NCI-H1436 (cell line): ENCODE results near the gene RSPH6A.
"Not testable (repeated sequence)": the region's sequence is repeated elsewhere in the genome, so short reads cannot be mapped to it uniquely, and the experiment has no call there.

Experiments
- DNase-seq: peaks from one replicate; lab custom pipeline; 2025; lab: John Stamatoyannopoulos, UW

Gene RSPH6A

DNA sequence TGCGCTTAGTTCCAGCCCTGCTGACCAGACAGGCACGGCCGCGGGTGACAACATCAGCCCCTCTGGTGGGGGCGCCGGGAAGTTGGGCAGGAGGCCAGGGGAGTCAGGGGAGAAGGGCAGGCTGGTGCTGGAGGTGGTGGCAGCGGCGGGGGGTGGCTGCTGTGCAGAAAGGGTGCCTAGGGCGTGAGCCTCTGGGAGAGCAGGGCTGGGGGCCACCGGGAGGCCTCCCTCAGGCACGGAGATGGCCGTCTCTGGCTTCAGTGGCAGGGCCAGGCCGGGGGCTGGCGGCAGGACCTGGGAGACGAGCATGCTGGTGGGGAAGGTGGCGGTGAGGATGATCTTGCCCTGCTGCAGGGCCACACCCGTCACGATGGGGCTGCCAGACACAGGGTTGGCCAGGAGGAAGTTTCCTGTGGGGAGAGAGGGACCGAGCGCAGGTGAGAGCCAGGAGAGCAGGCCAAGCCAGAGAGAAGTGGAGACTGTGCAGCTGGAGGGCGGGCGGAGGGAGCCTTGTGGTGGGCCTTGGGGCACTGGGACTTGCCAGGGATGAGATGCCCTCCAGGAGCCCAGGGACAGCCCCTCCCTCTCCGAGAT is 49.3 kb downstream of the RSPH6A start:
- no peak for DNase-seq

DNA sequence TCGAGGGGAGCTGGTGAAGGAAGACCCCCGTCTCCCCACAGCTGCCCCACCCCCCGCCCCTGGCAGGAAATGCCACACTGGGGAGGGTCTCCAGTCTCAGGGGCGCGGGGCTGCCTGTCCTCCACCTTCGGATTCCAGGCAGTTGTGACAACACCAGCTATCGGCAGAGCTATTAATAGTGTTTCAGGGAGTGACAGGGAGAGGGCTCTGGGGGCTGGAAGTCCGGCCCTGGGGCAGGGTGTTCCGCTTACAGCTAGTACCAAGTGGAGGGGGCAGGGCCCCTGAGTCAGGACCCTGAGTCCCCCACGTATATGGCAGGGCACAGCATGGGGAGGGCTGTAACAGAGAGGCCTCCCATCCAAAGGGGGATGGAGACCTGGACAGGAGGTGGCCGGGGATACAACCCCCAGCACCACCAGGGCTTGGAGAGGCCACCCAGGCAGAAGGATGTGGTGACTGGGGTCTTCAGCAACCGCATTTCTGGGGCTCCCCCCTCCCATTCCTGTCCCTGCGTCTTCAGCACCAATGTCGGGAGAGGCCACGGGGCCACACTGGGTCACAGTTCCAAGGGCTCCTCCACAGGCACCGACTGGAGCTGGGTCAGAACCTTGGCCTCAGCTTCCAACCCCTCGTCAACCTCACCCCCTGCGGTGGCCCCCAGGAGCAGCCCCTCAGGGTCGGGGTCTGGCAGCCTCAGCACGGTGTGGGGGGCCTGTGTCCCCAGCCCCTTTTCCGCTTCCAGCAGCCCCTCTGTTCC is 50.0 kb downstream of the RSPH6A start:
- DNase-seq = no peak

DNA sequence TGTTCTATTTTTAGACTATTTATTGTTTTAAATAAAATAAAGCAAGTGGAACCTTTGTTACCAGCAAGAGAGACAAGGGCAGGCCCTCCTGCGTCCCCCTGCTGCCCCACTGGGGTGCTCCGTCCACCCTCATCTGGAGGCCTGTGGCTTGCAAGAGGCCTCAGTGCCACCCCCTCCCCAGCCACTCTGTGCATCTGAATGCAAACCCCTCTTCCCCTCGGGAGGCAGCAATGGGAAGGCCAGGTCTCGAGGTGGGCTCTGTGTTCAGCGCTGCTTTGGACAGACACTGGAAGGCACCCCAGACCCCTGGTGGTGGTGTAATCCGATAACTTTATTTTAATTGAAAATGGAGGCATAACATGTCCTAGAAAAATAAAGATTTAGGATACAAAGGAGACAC is 50.6 kb downstream of the RSPH6A start:
- DNase-seq = no peak

DNA sequence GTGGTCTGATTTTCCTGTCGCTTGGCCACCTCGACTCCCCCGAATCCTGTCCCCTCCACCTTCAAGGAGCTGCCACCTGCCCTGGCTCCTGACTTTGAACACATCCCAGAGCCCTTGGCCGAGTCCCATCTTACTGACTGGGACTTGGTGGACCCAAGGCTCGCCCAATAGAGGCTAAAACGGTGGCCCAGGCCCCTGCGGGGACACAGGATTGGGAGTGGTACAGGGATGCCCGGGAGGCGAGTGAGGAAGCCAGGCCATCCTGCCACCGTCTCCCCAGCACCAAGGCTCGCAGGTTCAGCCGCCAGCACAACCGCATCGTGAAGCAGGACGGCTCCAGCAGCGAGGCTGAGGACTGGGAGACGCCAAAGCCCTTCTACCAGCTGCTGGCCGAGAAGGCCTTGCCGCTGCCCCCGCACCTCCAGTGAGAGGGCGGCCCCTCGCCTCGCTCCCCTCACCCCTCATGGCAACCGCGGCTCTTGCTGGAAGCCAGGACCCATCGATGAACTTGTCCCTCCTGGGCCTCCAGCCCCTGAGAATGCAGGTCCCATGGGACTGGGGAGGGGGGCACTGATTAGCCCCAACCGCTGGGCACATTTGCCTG is 51.3 kb downstream of the RSPH6A start:
- no peak for DNase-seq

DNA sequence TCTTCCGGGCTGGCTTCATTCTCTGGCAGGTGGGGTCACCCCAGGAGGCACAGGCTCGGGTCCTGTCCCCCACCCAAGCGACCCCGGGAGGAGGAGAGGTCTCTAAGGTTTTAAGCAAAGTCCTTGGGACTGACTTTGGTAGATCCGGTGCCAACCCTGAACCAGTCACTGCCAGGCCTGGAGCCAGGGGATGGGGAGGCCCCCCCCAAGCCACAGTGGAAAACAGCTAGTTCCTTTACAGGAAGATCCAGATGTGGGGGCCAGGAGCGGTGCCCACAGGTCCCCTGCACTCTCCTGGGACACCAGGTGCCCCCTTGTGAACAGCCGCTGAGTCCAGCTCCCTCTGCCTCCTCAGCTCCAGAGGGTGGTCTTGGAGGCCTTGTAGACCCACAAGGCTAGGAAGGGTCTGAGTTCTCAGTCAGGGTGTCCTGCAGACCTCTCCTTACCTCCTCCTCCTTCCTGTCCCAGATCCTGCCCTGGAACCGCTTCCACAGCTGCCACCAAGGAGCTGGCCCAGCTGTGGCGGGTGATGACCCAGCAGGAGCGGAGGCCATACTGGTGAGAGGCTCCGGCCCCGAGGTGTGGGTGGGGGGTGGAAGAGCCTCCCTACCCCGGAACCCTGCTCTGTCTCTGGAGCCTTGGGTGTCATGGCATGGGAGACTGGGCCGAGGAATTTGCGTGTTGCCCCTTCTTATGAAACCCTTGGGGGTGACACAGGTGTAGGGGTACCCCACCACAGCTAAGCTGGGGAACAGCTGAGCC is 52.1 kb downstream of the RSPH6A start:
- no peak for DNase-seq

DNA sequence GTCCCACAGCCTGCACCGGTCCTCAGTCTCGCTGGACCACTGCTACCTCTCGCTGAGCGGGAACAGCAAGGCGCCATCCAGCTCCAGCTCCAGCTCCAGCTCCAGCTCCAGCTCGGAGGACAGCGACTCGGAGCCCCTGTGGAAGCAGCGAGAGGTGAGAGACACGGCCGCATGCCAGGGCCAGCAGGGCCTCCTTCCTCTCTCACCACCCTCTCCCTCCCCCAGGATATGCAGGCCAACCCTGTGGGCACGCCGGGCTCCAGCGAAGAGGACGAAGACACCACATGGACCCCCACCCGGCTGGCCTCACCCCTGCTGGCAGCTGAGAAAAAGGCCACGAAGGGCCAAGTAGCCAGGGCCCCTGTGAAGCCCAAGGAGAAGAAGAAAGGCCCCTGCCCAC is 53.4 kb downstream of the RSPH6A start:
- no peak for DNase-seq

DNA sequence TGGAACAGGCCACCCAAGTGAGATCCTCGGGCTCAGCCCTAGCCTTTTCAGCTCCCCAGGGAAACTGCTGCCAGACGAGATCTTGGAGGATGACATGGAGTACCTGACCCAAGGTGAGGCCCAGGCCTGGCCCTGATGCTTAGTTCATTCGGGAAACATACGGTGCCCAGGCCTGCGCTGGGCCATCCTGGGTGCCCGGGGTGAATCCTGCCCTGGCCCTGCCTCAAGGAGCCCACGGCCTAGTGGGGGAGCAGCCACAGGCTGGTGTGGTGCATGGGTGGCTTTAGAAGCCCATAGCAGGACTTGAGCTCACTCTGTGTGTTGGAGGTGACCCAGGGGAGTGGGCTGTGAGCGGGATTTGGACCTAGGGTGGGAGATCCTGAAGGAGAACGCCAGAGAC is 56.2 kb downstream of the RSPH6A start:
- DNase-seq = no peak

DNA sequence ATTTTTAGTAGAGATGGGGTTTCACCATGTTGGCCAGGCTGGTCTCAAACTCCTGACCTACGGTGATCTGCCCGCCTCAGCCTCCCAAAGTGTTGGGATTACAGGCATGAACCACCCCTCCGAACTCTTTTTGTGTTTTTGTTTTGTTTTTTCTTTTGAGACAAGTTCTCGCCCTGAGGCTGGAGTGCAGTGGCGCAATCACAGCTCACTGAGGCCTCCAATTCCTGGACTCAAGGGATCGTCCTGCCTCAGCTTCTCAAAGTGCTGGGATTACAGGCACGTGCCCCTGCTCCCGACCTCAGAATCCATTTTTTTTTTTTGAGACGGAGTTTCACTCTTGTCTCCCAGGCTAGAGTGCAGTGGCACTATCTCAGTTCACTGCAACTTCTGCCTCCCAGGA is 57.4 kb downstream of the RSPH6A start:
- no peak for DNase-seq

DNA sequence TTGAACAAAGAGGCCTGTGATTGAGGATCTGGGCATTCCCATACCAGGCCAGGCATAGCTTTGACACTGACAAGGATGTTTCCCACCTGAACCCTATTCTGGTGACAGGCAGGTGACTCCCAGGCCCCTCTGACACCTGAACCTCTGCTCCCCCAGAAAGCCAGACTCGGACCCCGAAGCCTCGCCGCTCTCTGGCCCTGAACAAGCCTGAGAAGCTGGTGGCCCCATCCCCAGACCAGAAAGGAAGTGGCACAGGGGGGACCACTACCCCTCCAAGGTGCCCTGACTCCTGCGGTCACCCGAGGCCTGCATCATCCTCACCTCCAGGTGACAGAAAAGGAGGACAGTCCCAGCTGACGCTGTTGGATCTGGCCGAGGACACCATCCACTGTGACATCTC is 60.8 kb downstream of the RSPH6A start:
- no peak for DNase-seq

DNA sequence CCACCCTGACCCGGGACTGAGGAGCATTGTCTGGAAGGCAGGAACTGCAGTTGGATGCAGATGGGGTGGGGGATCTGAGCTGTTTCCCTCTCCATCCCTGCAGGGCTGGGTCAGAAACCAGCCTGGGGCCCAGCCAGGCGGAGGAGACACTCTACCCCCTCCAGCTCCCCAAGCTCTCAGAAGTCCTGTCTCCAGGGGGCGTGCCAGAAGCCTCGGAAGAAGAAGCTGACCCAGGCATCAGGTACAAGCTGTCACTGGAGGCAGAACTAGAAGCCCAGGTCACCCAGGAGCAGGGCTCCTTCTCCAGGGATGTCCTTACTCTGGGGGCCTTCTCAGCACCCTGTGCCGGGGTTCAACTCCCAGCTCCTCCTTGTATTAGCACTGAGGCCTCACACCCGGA is 61.6 kb downstream of the RSPH6A start:
- no peak for DNase-seq

DNA sequence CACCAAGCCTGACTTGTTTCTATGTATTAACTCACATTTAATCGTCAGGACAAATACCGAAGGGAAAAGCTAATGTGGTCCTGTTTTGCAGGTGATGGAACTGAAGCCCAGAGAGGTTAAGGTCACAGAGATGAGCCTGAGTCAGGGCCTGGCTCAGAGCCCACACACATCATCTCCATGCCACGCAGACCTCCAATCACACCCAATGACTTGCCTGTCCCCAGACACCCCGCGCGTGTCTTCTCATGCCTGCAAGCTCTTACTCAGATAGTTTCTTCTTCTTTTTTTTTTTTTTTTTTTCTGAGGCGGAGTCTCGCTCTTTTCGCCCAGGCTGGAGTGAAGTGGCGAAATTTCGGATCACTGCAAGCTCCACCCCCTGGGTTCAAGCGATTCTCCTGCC is 62.5 kb downstream of the RSPH6A start:
- no peak for DNase-seq

DNA sequence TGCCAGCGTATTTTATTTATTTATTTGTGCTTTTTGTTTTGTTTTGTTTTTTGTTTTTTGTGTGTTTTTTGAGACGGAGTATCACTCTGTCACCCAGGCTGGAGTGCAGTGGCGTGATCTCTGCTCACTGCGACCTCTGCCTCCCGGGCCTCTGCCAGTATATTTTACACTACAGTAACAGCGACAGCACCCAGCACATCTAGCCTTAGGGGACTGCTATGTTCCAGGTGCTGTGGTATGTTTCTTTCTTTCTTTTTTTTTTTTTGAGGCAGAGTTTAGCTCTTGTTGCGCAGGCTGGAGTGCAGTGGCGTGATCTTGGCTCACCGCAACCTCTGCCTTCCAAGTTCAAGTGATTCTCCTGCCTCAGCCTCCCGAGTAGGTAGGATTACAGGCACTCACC is 63.6 kb downstream of the RSPH6A start:
- DNase-seq = not testable (repeated sequence)

DNA sequence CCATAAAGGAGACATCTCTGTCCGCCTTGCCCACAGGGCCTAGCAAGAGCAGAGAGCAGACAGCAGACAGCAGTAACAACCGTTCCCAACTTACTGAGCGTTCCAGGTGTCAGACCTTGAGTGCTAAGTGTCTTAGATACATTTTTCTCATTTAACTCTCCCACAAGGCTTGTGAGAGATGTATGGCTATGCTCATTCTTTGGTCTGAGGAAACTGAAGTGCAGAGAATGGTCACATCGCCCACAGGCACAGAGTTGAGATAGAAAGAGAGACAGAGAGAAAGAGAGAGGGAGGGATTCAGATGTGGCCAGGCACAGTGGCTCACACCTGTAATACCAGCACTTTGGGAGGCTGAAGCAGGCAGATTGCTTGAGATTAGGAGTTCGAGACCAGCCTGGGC is 67.6 kb downstream of the RSPH6A start:
- DNase-seq = no peak

DNA sequence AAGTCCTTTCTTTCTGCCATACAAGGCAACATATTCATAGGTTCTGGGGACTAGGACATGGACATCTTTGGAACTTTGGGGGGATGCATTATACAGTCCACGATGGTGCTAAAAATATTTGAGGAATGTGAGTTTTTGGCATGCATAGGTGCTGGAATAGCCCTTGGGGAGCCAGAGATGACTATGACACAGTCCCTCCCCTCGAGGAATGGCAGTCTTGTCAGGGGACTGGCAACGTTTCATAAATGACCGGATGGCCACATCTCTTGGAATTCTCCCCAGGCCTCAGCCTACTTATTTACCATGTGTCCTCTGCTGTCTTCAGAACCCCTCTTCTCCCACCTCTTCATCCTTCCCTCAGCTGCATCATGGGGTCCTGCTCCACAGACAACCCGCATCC is 68.2 kb downstream of the RSPH6A start:
- DNase-seq = no peak
